Measurements from ENCODE around the gene MCU.

Gene MCU

DNA sequence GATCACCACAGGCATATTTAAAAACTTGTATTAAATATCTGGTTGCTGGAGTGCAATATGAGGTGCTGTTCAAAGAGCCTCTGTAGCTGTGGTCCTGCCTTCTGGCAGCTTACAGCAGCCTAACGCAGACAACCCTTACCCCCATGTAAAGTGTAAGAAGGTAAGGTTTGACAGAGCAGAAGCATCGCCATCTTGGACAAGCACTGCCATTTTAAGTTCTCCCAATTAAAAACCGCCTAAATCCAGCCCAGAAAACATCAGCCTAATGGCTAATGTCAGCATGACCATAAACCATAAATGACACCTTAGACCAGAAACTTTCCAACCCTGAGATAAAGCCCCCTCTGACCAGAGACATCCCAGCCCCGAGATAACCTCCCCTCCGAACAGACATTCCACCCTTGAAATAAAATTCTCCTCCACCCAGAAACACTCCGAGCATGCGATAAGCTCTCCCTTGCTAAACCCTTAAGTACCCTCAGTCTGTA is 196.3 kb downstream of the MCU start:
- TF ChIP-seq, protein P1, sequence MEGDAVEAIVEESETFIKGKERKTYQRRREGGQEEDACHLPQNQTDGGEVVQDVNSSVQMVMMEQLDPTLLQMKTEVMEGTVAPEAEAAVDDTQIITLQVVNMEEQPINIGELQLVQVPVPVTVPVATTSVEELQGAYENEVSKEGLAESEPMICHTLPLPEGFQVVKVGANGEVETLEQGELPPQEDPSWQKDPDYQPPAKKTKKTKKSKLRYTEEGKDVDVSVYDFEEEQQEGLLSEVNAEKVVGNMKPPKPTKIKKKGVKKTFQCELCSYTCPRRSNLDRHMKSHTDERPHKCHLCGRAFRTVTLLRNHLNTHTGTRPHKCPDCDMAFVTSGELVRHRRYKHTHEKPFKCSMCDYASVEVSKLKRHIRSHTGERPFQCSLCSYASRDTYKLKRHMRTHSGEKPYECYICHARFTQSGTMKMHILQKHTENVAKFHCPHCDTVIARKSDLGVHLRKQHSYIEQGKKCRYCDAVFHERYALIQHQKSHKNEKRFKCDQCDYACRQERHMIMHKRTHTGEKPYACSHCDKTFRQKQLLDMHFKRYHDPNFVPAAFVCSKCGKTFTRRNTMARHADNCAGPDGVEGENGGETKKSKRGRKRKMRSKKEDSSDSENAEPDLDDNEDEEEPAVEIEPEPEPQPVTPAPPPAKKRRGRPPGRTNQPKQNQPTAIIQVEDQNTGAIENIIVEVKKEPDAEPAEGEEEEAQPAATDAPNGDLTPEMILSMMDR (IDR thresholded peaks at IDR 0.05) = no peak

DNA sequence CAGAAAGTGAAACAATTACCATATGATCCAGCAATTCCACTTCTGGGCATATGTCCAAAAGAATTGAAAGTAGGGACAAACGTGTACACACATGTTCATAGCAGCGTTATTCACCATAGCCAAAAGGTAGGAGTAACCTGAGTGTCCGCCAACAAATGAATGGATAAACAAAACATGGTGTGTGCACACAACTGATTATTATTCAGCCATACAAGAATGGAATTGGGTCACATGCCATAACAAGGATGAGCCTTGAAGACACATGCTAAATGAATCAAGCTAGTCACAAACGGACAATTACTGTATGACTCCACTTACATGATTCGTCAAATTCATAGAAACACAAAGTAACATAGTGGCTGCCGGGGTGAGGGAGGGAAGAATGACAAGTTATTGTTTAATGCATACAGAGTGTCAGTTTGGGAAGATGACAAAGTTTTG is 197.5 kb downstream of the MCU start:
- TF ChIP-seq, protein P1 (IDR thresholded peaks at IDR 0.05) = no peak

DNA sequence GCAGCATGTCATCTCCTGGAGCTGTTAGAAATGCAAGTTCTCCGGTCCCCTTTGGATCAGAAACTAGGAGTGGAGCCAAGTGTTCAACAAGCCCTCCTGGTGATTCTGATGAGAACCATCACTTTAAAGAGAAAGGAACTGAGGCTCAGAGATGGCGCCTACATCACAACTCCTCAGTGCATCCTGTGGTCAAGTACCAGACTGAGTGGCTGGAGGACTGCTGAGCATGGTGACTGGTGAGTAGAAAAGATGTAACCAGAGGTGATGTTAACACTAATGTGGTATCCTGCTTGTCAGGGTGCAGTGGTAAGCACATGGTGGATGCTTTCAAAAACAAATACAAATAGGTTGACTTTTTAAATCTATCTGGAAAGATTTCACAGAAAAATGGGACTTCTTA is 198.1 kb downstream of the MCU start:
- TF ChIP-seq, protein P1 (IDR thresholded peaks at IDR 0.05) = no peak

DNA sequence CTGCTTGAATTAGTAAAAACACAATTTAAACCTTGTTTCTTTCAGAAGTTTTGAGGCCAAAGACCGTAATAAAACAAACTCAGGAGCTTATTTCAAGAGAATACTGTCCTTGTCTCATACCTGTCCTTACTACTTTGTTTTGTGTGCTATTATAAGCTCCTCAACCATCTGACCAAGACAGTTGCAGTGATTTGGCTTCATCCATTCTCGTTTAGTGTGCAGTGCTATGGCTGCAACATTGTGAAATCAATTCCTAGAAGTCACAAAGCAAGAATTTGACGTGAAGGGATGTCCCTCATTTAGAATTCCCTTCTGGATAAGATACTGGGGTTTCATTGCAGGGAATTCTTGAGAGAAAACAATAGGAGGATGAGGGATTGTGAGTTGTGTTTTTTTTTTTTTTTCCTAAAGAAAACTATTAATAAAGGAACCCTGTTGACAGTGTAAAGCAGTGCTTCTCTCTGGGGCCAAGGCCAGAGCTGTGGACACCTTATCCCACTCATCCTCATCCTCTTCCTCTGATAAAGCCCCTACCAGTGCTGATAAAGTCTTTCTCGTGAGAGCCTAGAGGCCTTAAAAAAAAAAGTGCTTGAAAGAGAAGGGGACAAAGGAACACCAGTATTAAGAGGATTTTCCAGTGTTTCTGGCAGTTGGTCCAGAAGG is 201.3 kb downstream of the MCU start, which contains the start of gene OIT3:
OIT3 (plus strand) TSS at position 604 of the 663 bp plus-strand sequence. CDS start 60 bp downstream, outside the sequence.
- TF ChIP-seq, protein P1 (IDR thresholded peaks at IDR 0.05) = no peak

DNA sequence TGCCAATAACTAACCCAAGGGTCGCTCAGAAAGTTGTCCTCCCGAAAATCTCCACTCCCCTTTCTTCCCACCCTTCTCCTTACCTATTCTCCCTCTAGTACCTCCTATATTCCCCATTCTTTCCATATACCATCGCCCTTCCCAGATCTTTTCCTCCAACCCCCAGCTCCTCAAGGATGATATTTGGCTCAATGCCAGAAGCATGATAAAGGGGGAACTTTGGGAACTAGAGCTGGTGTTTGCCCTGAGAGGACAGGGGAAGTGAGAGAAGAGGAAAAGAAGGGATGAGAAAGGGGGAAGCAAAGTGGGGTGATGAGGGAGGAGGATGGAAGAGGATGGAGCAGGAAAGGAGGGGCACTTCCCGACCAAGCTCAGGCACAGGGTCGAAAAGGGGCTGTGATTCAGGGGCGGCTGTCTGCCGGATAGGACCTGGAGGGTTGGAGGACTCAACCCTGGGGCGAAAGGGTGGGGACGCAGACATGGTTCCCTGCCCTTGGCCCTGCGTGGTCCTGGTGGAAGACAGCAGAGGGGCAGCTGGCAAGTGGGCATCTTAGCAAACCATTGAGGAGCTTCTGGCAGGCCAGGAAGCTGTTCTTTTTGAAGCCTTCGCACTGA is 203.4 kb downstream of the MCU start:
- TF ChIP-seq, protein P1 (IDR thresholded peaks at IDR 0.05) = no peak

DNA sequence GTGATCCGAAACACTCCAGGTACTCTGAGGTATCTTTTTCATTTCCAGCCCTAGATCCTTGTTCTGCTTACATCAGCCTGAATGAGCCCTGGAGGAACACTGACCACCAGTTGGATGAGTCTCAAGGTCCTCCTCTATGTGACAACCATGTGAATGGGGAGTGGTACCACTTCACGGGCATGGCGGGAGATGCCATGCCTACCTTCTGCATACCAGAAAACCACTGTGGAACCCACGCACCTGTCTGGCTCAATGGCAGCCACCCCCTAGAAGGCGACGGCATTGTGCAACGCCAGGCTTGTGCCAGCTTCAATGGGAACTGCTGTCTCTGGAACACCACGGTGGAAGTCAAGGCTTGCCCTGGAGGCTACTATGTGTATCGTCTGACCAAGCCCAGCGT is 206.7 kb downstream of the MCU start:
- TF ChIP-seq, protein P1 (IDR thresholded peaks at IDR 0.05) = no peak

DNA sequence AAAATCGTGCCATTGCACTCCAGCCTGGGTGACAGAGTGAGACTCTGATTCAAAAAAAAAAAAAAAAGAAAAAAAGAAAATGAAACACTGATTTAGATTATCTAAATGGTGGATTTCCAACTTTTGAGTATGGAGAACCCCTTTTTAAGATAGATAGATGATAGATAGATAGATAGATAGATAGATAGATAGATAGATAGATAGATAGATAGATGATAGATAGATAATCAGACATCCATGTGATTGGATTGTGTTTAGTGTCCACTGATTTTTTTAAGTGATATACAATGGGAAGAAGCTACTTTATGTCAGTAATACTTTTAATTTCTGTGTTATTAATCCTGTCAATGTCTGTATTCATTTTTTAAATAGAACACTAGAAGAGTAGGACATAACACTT is 207.6 kb downstream of the MCU start:
- TF ChIP-seq, protein P1 (IDR thresholded peaks at IDR 0.05) = no peak
